ENCODE data around the gene RTL9. TPM values are rescaled to one million over a fixed set of nuclear protein-coding genes. Genes with fewer than 3 reads are reported as not detected.
"Not testable (repeated sequence)": the region's sequence is repeated elsewhere in the genome, so short reads cannot be mapped to it uniquely, and the experiment has no call there.

RTL9 gene
- total and polyA plus RNA-seq, 2 donors, result 0.05 to 0.09 TPM

- no peak for DNase-seq (ENCODE audit: low read depth in 6 of 9, low spot score in 9 of 9)
- Histone ChIP-seq H3K4me3 (ENCODE audit: low read length in 2 of 2) (no peak overlapping the region), H3K9me3 (ENCODE audit: control insufficient read depth in 2 of 2, insufficient read depth in 1 of 2, low read length in 1 of 2) (no peaks in the 10 kb centered on the region), H3K27me3 (ENCODE audit: control insufficient read depth in 2 of 2, insufficient read depth in 1 of 2, low read length in 1 of 2) (no peaks in the 10 kb centered on the region), H3K4me1 (ENCODE audit: control insufficient read depth in 2 of 2, insufficient read depth in 2 of 2, low read length in 2 of 2) (no peaks in the 10 kb centered on the region), H3K36me3 (ENCODE audit: control insufficient read depth in 2 of 2, insufficient read depth in 2 of 2, low read length in 1 of 2) (no peaks in the 10 kb centered on the region), H3K27ac (ENCODE audit: low read depth in 1 of 2, low read length in 1 of 2) (no peak overlapping the region)
- 36% methylated on average over 3 of the region's 3 CpGs for WGBS
These were observed 27.1 kb upstream of the RTL9 start for GRCh38 chrX:110331444-110332030.

- H3K27me3 ChIP-seq (ENCODE audit: control insufficient read depth in 2 of 2, insufficient read depth in 1 of 2, low read length in 1 of 2); H3K27ac ChIP-seq (ENCODE audit: low read depth in 1 of 2, low read length in 1 of 2); H3K36me3 ChIP-seq (ENCODE audit: control insufficient read depth in 2 of 2, insufficient read depth in 2 of 2, low read length in 1 of 2); DNase-seq (ENCODE audit: low read depth in 6 of 9, low spot score in 9 of 9); H3K4me3 ChIP-seq (ENCODE audit: low read length in 2 of 2); H3K4me1 ChIP-seq (ENCODE audit: control insufficient read depth in 2 of 2, insufficient read depth in 2 of 2, low read length in 2 of 2); H3K9me3 ChIP-seq (ENCODE audit: control insufficient read depth in 2 of 2, insufficient read depth in 1 of 2, low read length in 1 of 2): not testable (repeated sequence)
- 100% methylated on average over 1 of the region's 1 CpG for WGBS
These were observed 25.2 kb upstream of the RTL9 start for GRCh38 chrX:110333458-110333857.

GRCh38 chrX:110338935-110339334 is 19.7 kb upstream of the RTL9 start:
- no peaks in the 10 kb centered on the region for H3K27me3 ChIP-seq (ENCODE audit: control insufficient read depth in 2 of 2, insufficient read depth in 1 of 2, low read length in 1 of 2)
- no peak for DNase-seq (ENCODE audit: low read depth in 6 of 9, low spot score in 9 of 9)
- no peaks in the 10 kb centered on the region for H3K4me1 ChIP-seq (ENCODE audit: control insufficient read depth in 2 of 2, insufficient read depth in 2 of 2, low read length in 2 of 2)
- no peak overlapping the region for H3K4me3 ChIP-seq (ENCODE audit: low read length in 2 of 2)
- H3K9me3 ChIP-seq (ENCODE audit: control insufficient read depth in 2 of 2, insufficient read depth in 1 of 2, low read length in 1 of 2), result no peaks in the 10 kb centered on the region
- WGBS, result 97% methylated on average over 4 of the region's 4 CpGs
- H3K36me3 ChIP-seq (ENCODE audit: control insufficient read depth in 2 of 2, insufficient read depth in 2 of 2, low read length in 1 of 2), result no peaks in the 10 kb centered on the region
- no peak overlapping the region for H3K27ac ChIP-seq (ENCODE audit: low read depth in 1 of 2, low read length in 1 of 2)

GRCh38 chrX:110341189-110342035 is 17.2 kb upstream of the RTL9 start:
- H3K27ac ChIP-seq (ENCODE audit: low read depth in 1 of 2, low read length in 1 of 2), result no peak overlapping the region
- DNase-seq (ENCODE audit: low read depth in 6 of 9, low spot score in 9 of 9), result no peak
- 93% methylated on average over 11 of the region's 11 CpGs for WGBS
- H3K4me1 ChIP-seq (ENCODE audit: control insufficient read depth in 2 of 2, insufficient read depth in 2 of 2, low read length in 2 of 2), result no peaks in the 10 kb centered on the region
- H3K4me3 ChIP-seq (ENCODE audit: low read length in 2 of 2), result no peak overlapping the region
- H3K27me3 ChIP-seq (ENCODE audit: control insufficient read depth in 2 of 2, insufficient read depth in 1 of 2, low read length in 1 of 2), result no peaks in the 10 kb centered on the region
- H3K9me3 ChIP-seq (ENCODE audit: control insufficient read depth in 2 of 2, insufficient read depth in 1 of 2, low read length in 1 of 2), result no peaks in the 10 kb centered on the region
- H3K36me3 ChIP-seq (ENCODE audit: control insufficient read depth in 2 of 2, insufficient read depth in 2 of 2, low read length in 1 of 2), result no peaks in the 10 kb centered on the region

- Histone ChIP-seq H3K4me3 (ENCODE audit: low read length in 2 of 2) (no peak overlapping the region), H3K27me3 (ENCODE audit: control insufficient read depth in 2 of 2, insufficient read depth in 1 of 2, low read length in 1 of 2) (no peaks in the 10 kb centered on the region), H3K27ac (ENCODE audit: low read depth in 1 of 2, low read length in 1 of 2) (no peak overlapping the region), H3K4me1 (ENCODE audit: control insufficient read depth in 2 of 2, insufficient read depth in 2 of 2, low read length in 2 of 2) (no peaks in the 10 kb centered on the region), H3K9me3 (ENCODE audit: control insufficient read depth in 2 of 2, insufficient read depth in 1 of 2, low read length in 1 of 2) (no peaks in the 10 kb centered on the region), H3K36me3 (ENCODE audit: control insufficient read depth in 2 of 2, insufficient read depth in 2 of 2, low read length in 1 of 2) (no peaks in the 10 kb centered on the region)
- no peak for DNase-seq (ENCODE audit: low read depth in 6 of 9, low spot score in 9 of 9)
- WGBS, result 94% methylated on average over 17 of the region's 17 CpGs
These were observed 12.0 kb upstream of the RTL9 start for GRCh38 chrX:110346681-110347080.

GRCh38 chrX:110359273-110359672 is 625 bp downstream of the RTL9 start:
- no peak for DNase-seq (ENCODE audit: low read depth in 6 of 9, low spot score in 9 of 9)
- Histone ChIP-seq H3K4me1 (ENCODE audit: control insufficient read depth in 2 of 2, insufficient read depth in 2 of 2, low read length in 2 of 2) (no peaks in the 10 kb centered on the region), H3K27ac (ENCODE audit: low read depth in 1 of 2, low read length in 1 of 2) (no peak overlapping the region), H3K4me3 (ENCODE audit: low read length in 2 of 2) (no peak overlapping the region), H3K36me3 (ENCODE audit: control insufficient read depth in 2 of 2, insufficient read depth in 2 of 2, low read length in 1 of 2) (no peaks in the 10 kb centered on the region), H3K9me3 (ENCODE audit: control insufficient read depth in 2 of 2, insufficient read depth in 1 of 2, low read length in 1 of 2) (no peaks in the 10 kb centered on the region), H3K27me3 (ENCODE audit: control insufficient read depth in 2 of 2, insufficient read depth in 1 of 2, low read length in 1 of 2) (no peaks in the 10 kb centered on the region)
- 76% methylated on average over 1 of the region's 1 CpG for WGBS

GRCh38 chrX:110363244-110363643 is 4.6 kb downstream of the RTL9 start:
- Histone ChIP-seq H3K27me3 (ENCODE audit: control insufficient read depth in 2 of 2, insufficient read depth in 1 of 2, low read length in 1 of 2) (no peaks in the 10 kb centered on the region), H3K27ac (ENCODE audit: low read depth in 1 of 2, low read length in 1 of 2) (no peak overlapping the region), H3K9me3 (ENCODE audit: control insufficient read depth in 2 of 2, insufficient read depth in 1 of 2, low read length in 1 of 2) (no peaks in the 10 kb centered on the region), H3K36me3 (ENCODE audit: control insufficient read depth in 2 of 2, insufficient read depth in 2 of 2, low read length in 1 of 2) (no peaks in the 10 kb centered on the region), H3K4me3 (ENCODE audit: low read length in 2 of 2) (no peak overlapping the region), H3K4me1 (ENCODE audit: control insufficient read depth in 2 of 2, insufficient read depth in 2 of 2, low read length in 2 of 2) (no peaks in the 10 kb centered on the region)
- no peak for DNase-seq (ENCODE audit: low read depth in 6 of 9, low spot score in 9 of 9)
- 100% methylated on average over 1 of the region's 1 CpG for WGBS

- WGBS, result 93% methylated on average over 2 of the region's 2 CpGs
- no peak overlapping the region for H3K27ac ChIP-seq (ENCODE audit: low read depth in 1 of 2, low read length in 1 of 2)
- no peak overlapping the region for H3K4me3 ChIP-seq (ENCODE audit: low read length in 2 of 2)
- no peaks in the 10 kb centered on the region for H3K27me3 ChIP-seq (ENCODE audit: control insufficient read depth in 2 of 2, insufficient read depth in 1 of 2, low read length in 1 of 2)
- no peak for DNase-seq (ENCODE audit: low read depth in 6 of 9, low spot score in 9 of 9)
- H3K4me1 ChIP-seq (ENCODE audit: control insufficient read depth in 2 of 2, insufficient read depth in 2 of 2, low read length in 2 of 2), result no peaks in the 10 kb centered on the region
- no peaks in the 10 kb centered on the region for H3K9me3 ChIP-seq (ENCODE audit: control insufficient read depth in 2 of 2, insufficient read depth in 1 of 2, low read length in 1 of 2)
- no peaks in the 10 kb centered on the region for H3K36me3 ChIP-seq (ENCODE audit: control insufficient read depth in 2 of 2, insufficient read depth in 2 of 2, low read length in 1 of 2)
These were observed 14.7 kb downstream of the RTL9 start for GRCh38 chrX:110373310-110373709.

GRCh38 chrX:110374559-110374958 is 15.9 kb downstream of the RTL9 start:
- DNase-seq (ENCODE audit: low read depth in 6 of 9, low spot score in 9 of 9), result no peak
- Histone ChIP-seq H3K36me3 (ENCODE audit: control insufficient read depth in 2 of 2, insufficient read depth in 2 of 2, low read length in 1 of 2) (no peaks in the 10 kb centered on the region), H3K4me3 (ENCODE audit: low read length in 2 of 2) (no peak overlapping the region), H3K4me1 (ENCODE audit: control insufficient read depth in 2 of 2, insufficient read depth in 2 of 2, low read length in 2 of 2) (no peaks in the 10 kb centered on the region), H3K9me3 (ENCODE audit: control insufficient read depth in 2 of 2, insufficient read depth in 1 of 2, low read length in 1 of 2) (no peaks in the 10 kb centered on the region), H3K27me3 (ENCODE audit: control insufficient read depth in 2 of 2, insufficient read depth in 1 of 2, low read length in 1 of 2) (no peaks in the 10 kb centered on the region), H3K27ac (ENCODE audit: low read depth in 1 of 2, low read length in 1 of 2) (no peak overlapping the region)
- 94% methylated on average over 1 of the region's 1 CpG for WGBS

Data from thymus (tissue), 11 donors.